HepG2 (cell line): ENCODE results near the gene GFY. TPM values are rescaled to one million over a fixed set of nuclear protein-coding genes. Genes with fewer than 3 reads are reported as not detected.
A peak's percentile ranks its signal among the peaks of the same experiment; 100 is the strongest.

Experiments used
- ATAC-seq: fragments of 200-7000 bp; cut with Tn5 transposase; 3 replicates; pipeline ENCODE4 v1.9.1; 2020; ENCODE audit warnings: mild to moderate bottlenecking, moderate library complexity
- BruUV-seq: library from RNA; stranded (reverse); fragments of 400-500 nt; replicated peaks from 2 replicates; lab custom pipeline; 2021; lab: Mats Ljungman, UMichigan
- CTCF ChIA-PET: fragments of 300-600 bp; formaldehyde crosslinking; extraction: SDS; loops from one replicate; lab custom pipeline; 2021; ENCODE audit warnings: low total read pairs, inconsistent platforms, low intra/inter-chr PET ratio; lab: Yijun Ruan, JAX
- POLR2A ChIA-PET: fragments of 350-600 bp; sonication (Branson Sonifier 250); formaldehyde crosslinking; loops from one replicate; lab custom pipeline; 2020; ENCODE audit warnings: antibody characterized with exemption, inconsistent platforms; lab: Yijun Ruan, JAX
- DNase-seq: peaks from one replicate; pipeline ENCODE4 v3.0.0-alpha.2; 2015; ENCODE audit warnings: low spot score
- FAIRE-seq: peaks from 3 replicates; lab custom pipeline; 2011; peaks lifted over from hg19 to GRCh38; lab: Jason Lieb, UNC
- H2AFZ ChIP-seq: one replicate; pipeline ENCODE4 v1.6.1; 2011; ENCODE audit warnings: low read length, inconsistent platforms
- H3K27ac ChIP-seq: fragments of 300-600 bp; 3 replicates; pipeline ENCODE4 v1.8.0; 2011; ENCODE audit warnings: mixed run types, mild to moderate bottlenecking, mixed read lengths, low read length, inconsistent platforms; ENCODE audit not compliant: insufficient read depth; ENCODE audit errors: extremely low read length
- H3K27me3 ChIP-seq, 2 experiments: fragments of 200-600 bp in 1 of 2; 2 replicates in 1 of 2; 3 replicates in 1 of 2; pipeline versions ENCODE4 v1.6.0 to v1.8.0; 2011; ENCODE audit warnings: low read length in 2 of 2, mild to moderate bottlenecking in 2 of 2, moderate library complexity in 2 of 2, inconsistent platforms in 1 of 2; ENCODE audit not compliant: insufficient read depth in 2 of 2, control insufficient read depth in 1 of 2
- H3K36me3 ChIP-seq, 2 experiments: fragments of 200-600 bp in 1 of 2; replicated peaks in 1 of 2; 2 replicates in 1 of 2; 3 replicates in 1 of 2; pipeline versions ENCODE4 v1.5.1 to v1.8.0; 2011; ENCODE audit warnings: low read length in 2 of 2, inconsistent platforms in 1 of 2; ENCODE audit not compliant: insufficient read depth in 2 of 2, control insufficient read depth in 1 of 2
- H3K4me1 ChIP-seq: 2 replicates; pipeline ENCODE4 v1.5.1; 2012; ENCODE audit warnings: low read length, inconsistent platforms; ENCODE audit not compliant: insufficient read depth
- H3K4me2 ChIP-seq: 2 replicates; pipeline ENCODE4 v1.6.0; 2011; ENCODE audit warnings: low read depth, low read length, inconsistent platforms
- H3K4me3 ChIP-seq, 3 experiments: fragments of 200-600 bp in 1 of 3; sonication (generic), shearing (Covaris generic) in 1 of 3; replicated peaks in 1 of 3; 2 replicates each; pipeline ENCODE4 v1.5.1; 2011 to 2016; ENCODE audit warnings: low read length in 3 of 3, inconsistent platforms in 2 of 3, low read depth in 2 of 3, mild to moderate bottlenecking in 2 of 3, control low read depth in 1 of 3, mixed read lengths in 1 of 3; ENCODE audit not compliant: insufficient read depth in 1 of 3
- H3K79me2 ChIP-seq: one replicate; pipeline ENCODE4 v1.6.1; 2011; ENCODE audit warnings: low read length, inconsistent platforms; ENCODE audit not compliant: insufficient read depth
- H3K9ac ChIP-seq: 2 replicates; pipeline ENCODE4 v1.6.0; 2011; ENCODE audit warnings: mild to moderate bottlenecking, low read depth, low read length, inconsistent platforms; ENCODE audit not compliant: insufficient read depth
- H3K9me3 ChIP-seq: 2 replicates; pipeline ENCODE4 v1.5.1; 2012; ENCODE audit warnings: mild to moderate bottlenecking, low read length
- H4K20me1 ChIP-seq: 2 replicates; pipeline ENCODE4 v1.6.0; 2011; ENCODE audit warnings: inconsistent platforms, mild to moderate bottlenecking, low read length, moderate library complexity; ENCODE audit not compliant: insufficient read depth
- GABPA ChIP-seq, 2 experiments: IDR thresholded peaks; 2 replicates each; pipeline ENCODE4 v1.6.1; 2011 to 2016; ENCODE audit warnings: low read depth in 2 of 2, low read length in 1 of 2, missing biosample characterization in 1 of 2, missing genetic modification characterization in 1 of 2
- NR3C1 ChIP-seq: sonication (generic); formaldehyde crosslinking; IDR thresholded peaks from 2 replicates; pipeline ENCODE4 v1.4.0; 2020; ENCODE audit warnings: missing genetic modification reagents
- PRDM4 ChIP-seq: sonication (generic); formaldehyde crosslinking; IDR thresholded peaks from 2 replicates; pipeline ENCODE4 v1.9.0; 2021; ENCODE audit warnings: missing genetic modification reagents, borderline replicate concordance
- RAD21 ChIP-seq: fragments of 450-650 bp; formaldehyde crosslinking; IDR thresholded peaks from 2 replicates; pipeline ENCODE4 v1.5.0; 2020; ENCODE audit warnings: mild to moderate bottlenecking
- SALL1 ChIP-seq: sonication (generic); formaldehyde crosslinking; IDR thresholded peaks from 2 replicates; pipeline ENCODE4 v1.8.0; 2022; ENCODE audit warnings: mild to moderate bottlenecking, missing genetic modification reagents
- SMC3 ChIP-seq: IDR thresholded peaks from 2 replicates; pipeline ENCODE4 v1.6.1; 2011; ENCODE audit warnings: low read length, improper control_type of control experiment
- STAG1 ChIP-seq: sonication (generic); formaldehyde crosslinking; IDR thresholded peaks from 2 replicates; pipeline ENCODE4 v1.4.0; 2020; ENCODE audit warnings: missing genetic modification reagents
- WGBS: methylation state at CpG from one replicate; pipeline ENCODE4 v1.1.6; 2017; ENCODE audit warnings: low lambda C conversion rate; 5-methylcytosine and 5-hydroxymethylcytosine counted together
- in situ Hi-C: cut with HindIII; loops from 2 replicates; pipeline ENCODE4 v1.10.0; 2017; ENCODE audit warnings: low pct_unique_long_range_greater_than_20kb; ENCODE audit not compliant: extremely low pct_ligation_motif_present
- intact Hi-C: fragments of 100-400 bp; cut with micrococcal nuclease; formaldehyde crosslinking; loops from one replicate; pipeline ENCODE4 v1.10.0; 2022; ENCODE audit not compliant: unreplicated experiment
- polyA plus RNA-seq, 8 experiments: library from polyadenylated mRNA; depleted of rRNA in 3 of 8; stranded (reverse) in 7 of 8; unstranded in 1 of 8; fragments of >200 nt; fragmentation: Illumina TruSeq in 4 of 8; extraction: Trizol in 4 of 8; gene quantifications; 2 replicates each; pipeline versions ENCODE4 v1.2.1 to v1.2.3, GENCODE V29; 2011 to 2016; ENCODE audit warnings: low read depth in 4 of 8, missing spikeins in 1 of 8, mixed read lengths in 1 of 8; ENCODE audit not compliant: insufficient read depth in 1 of 8
- total RNA-seq, 5 experiments: library from RNA; depleted of rRNA; stranded (reverse); fragments of >200 nt; fragmentation: Illumina TruSeq; extraction: Trizol; gene quantifications; 2 replicates each; pipeline ENCODE4 v1.2.3, GENCODE V29; 2016; ENCODE audit warnings: low read depth in 1 of 5
- TF ChIP-seq, protein P1 (sequence below): sonication (generic); formaldehyde crosslinking; IDR thresholded peaks from 2 replicates; pipeline ENCODE4 v1.5.0; 2020; ENCODE audit warnings: mild to moderate bottlenecking, missing genetic modification reagents, moderate library complexity
- TF ChIP-seq, protein P2 (sequence below), 2 experiments: sonication (generic) in 1 of 2; formaldehyde crosslinking in 1 of 2; IDR thresholded peaks; 2 replicates each; pipeline versions ENCODE4 v1.5.1 to v1.6.1; 2011 to 2020; ENCODE audit warnings: borderline replicate concordance in 1 of 2, low read depth in 1 of 2, low read length in 1 of 2, mild to moderate bottlenecking in 1 of 2, missing genetic modification reagents in 1 of 2, moderate library complexity in 1 of 2

Gene GFY
- total and polyA plus RNA-seq, 2 of the 13 experiments (the other 11 are each of a cell fraction or from before 2014, with no cell fraction given) = not detected

DNA sequence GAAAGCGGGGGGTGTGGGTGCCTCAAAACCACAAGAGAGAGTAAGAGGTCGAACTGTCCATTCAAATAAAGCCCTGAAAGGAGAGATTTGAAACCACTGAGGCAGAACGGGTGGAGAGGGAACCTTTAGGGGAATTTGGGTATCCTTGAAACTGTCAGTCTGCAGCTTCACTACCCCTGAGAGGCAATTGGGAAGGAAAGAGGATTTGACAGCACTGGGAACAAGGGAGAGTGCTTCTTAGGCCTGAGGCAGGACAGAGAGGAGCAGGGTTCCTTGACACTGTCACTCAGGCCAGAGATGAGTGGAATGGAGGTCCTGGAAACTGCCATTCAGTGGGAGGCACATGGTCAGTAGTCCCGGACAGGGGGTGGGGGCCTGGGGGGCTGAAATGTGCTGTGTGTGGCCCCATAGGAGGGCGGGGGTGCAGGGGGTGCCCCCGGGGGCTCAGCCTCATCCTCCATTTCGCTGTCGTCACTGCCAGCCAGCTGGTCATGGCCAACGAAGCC, 5.0 kb downstream of the GFY start:
- Histone ChIP-seq H3K4me1 (peaks cover 16% of the 10 kb centered on the region), H4K20me1 (no peaks in the 10 kb centered on the region), H3K79me2 (no peaks in the 10 kb centered on the region), H3K9me3 (no peaks in the 10 kb centered on the region), H3K4me3 (no peak overlapping the region), H3K27me3 (peaks cover 8 to 87% of the 10 kb centered on the region in 2 experiments; a peak in 4 of 5 replicates), H3K4me2 (no peak overlapping the region), H3K9ac (no peak overlapping the region), H3K36me3 (no peaks in the 10 kb centered on the region), H2AFZ (no peak overlapping the region), H3K27ac (no peak overlapping the region)
- intact Hi-C loops (no loop called here), in situ Hi-C loops (no loop called here)
- ATAC-seq = no peak
- ChIA-PET POLR2A (no interaction called here), CTCF (interaction anchor here (1.9 kb wide), 1 partner anchor 38 kb away, joined by 16 read pairs; no protein-coding TSS in a partner anchor)
- FAIRE-seq = no peak
- TF ChIP-seq PRDM4 (peak; percentile 96; the same call in 1 of the 2 replicates), NR3C1 (CRISPR knock-in tag) (no peak)
- no peak for DNase-seq
- 4% methylated on average over 4 of the region's 9 CpGs for WGBS
- BruUV-seq = no TSS peak

DNA sequence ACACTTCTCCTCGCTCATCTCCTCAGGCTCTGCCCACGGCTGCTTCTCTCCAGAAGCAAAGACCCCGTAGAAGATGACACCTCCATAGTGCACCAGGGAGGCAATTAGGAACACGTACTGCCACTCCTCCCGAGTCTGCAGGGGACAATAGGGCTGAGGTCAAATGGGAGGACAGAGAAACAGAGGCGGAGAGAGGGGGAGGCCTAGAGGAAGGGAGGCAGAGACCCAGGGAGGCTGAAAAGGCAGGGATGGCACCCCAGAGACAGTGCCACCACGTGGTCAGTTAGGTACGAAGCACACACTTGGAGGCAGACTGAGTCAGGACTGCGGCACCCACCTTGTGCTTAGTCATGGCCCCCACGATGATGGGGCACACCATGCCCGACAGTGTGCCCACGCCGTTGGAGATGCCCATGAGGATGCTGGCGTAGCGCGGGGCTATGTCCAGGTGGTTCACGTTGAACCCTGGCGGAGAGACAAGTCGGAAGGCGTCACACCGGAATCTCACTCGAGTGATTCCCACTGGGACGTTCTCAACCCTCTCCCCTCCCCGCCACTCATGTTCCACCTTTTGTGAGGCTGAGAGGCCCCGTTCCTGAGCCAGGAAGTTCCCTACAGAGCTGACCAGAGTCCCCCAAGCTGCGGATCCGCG, 5.6 kb downstream of the GFY start:
- no TSS peak for BruUV-seq
- in situ Hi-C loops = no loop called here
- TF ChIP-seq, protein P1, sequence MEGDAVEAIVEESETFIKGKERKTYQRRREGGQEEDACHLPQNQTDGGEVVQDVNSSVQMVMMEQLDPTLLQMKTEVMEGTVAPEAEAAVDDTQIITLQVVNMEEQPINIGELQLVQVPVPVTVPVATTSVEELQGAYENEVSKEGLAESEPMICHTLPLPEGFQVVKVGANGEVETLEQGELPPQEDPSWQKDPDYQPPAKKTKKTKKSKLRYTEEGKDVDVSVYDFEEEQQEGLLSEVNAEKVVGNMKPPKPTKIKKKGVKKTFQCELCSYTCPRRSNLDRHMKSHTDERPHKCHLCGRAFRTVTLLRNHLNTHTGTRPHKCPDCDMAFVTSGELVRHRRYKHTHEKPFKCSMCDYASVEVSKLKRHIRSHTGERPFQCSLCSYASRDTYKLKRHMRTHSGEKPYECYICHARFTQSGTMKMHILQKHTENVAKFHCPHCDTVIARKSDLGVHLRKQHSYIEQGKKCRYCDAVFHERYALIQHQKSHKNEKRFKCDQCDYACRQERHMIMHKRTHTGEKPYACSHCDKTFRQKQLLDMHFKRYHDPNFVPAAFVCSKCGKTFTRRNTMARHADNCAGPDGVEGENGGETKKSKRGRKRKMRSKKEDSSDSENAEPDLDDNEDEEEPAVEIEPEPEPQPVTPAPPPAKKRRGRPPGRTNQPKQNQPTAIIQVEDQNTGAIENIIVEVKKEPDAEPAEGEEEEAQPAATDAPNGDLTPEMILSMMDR (CRISPR knock-in tag) = peak; percentile 74
- TF ChIP-seq SMC3 (peak; percentile 16; the same call in 1 of the 2 replicates), GABPA (IDR thresholded peaks at IDR 0.05; ENCODE audit: low read depth, low read length) (no peak), GABPA (CRISPR knock-in tag; IDR thresholded peaks at IDR 0.05; ENCODE audit: low read depth) (no peak), STAG1 (peak; percentile 37), SALL1 (0 out of 2 replicates have a peak, but pooled peaks have one; percentile 8), RAD21 (CRISPR knock-in tag) (0 out of 2 replicates have a peak, but pooled peaks have one; percentile 10)
- TF ChIP-seq, protein P2, sequence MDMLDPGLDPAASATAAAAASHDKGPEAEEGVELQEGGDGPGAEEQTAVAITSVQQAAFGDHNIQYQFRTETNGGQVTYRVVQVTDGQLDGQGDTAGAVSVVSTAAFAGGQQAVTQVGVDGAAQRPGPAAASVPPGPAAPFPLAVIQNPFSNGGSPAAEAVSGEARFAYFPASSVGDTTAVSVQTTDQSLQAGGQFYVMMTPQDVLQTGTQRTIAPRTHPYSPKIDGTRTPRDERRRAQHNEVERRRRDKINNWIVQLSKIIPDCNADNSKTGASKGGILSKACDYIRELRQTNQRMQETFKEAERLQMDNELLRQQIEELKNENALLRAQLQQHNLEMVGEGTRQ (IDR thresholded peaks at IDR 0.05; ENCODE audit: low read depth, low read length) = 0 out of 2 replicates have a peak, but pooled peaks have one; percentile 8
- TF ChIP-seq, protein P2 (CRISPR knock-in tag; IDR thresholded peaks at IDR 0.05; ENCODE audit: borderline replicate concordance) = no peak

More for the DNA sequence above, 5.6 kb downstream of the GFY start:
- peaks cover 6 to 87% of the 10 kb centered on the region in 2 experiments; a peak in 4 of 5 replicates for H3K27me3 ChIP-seq
- H3K79me2 ChIP-seq = no peaks in the 10 kb centered on the region
- intact Hi-C loops = no loop called here
- no peak overlapping the region for H3K9ac ChIP-seq
- ATAC-seq (peak; percentile 48), DNase-seq (no peak), FAIRE-seq (no peak)
- WGBS = 37% methylated on average over 23 of the region's 28 CpGs
- POLR2A ChIA-PET = no interaction called here
- H4K20me1 ChIP-seq = no peaks in the 10 kb centered on the region
- H3K4me3 ChIP-seq = no peak overlapping the region
- H3K4me2 ChIP-seq = no peak overlapping the region
- no peaks in the 10 kb centered on the region for H3K36me3 ChIP-seq
- no peak overlapping the region for H3K27ac ChIP-seq
- no peaks in the 10 kb centered on the region for H3K9me3 ChIP-seq
- CTCF ChIA-PET = interaction anchor here (1.9 kb wide), 1 partner anchor 39 kb away, joined by 16 read pairs; no protein-coding TSS in a partner anchor
- H3K4me1 ChIP-seq = peaks cover 16% of the 10 kb centered on the region
- no peak overlapping the region for H2AFZ ChIP-seq
